HepG2 (cell line): ENCODE data around the gene MIB2.

Source experiments
- EZH2 ChIP-seq: conservative IDR thresholded peaks from 2 replicates; pipeline ENCODE4 v1.6.1; 2012; ENCODE audit warnings: mild to moderate bottlenecking, low read depth, low read length, moderate library complexity
- JUN ChIP-seq: sonication (generic); formaldehyde crosslinking; IDR thresholded peaks from 2 replicates; pipeline ENCODE4 v1.4.0; 2020; ENCODE audit warnings: mild to moderate bottlenecking, missing genetic modification reagents
- POLR2AphosphoS5 ChIP-seq: IDR thresholded peaks from 2 replicates; pipeline ENCODE4 v1.6.1; 2012; ENCODE audit warnings: low read depth, low read length
- RAD21 ChIP-seq: fragments of 450-650 bp; formaldehyde crosslinking; IDR thresholded peaks from 2 replicates; pipeline ENCODE4 v1.5.0; 2020; ENCODE audit warnings: mild to moderate bottlenecking
- THAP9 ChIP-seq: sonication (generic); formaldehyde crosslinking; IDR thresholded peaks from 2 replicates; pipeline ENCODE4; 2020; ENCODE audit warnings: missing genetic modification reagents, mild to moderate bottlenecking, borderline replicate concordance
- ZNF138 ChIP-seq: sonication (generic); formaldehyde crosslinking; IDR thresholded peaks from 2 replicates; pipeline ENCODE4 v1.5.0; 2020; ENCODE audit warnings: mild to moderate bottlenecking, low read depth, missing genetic modification reagents
- ZNF414 ChIP-seq: sonication (generic); formaldehyde crosslinking; IDR thresholded peaks from 2 replicates; pipeline ENCODE4 v1.5.0; 2020; ENCODE audit warnings: missing genetic modification reagents

GRCh38 chr1:1615256-1616044 lies at the start of gene MIB2:
- peak; percentile 53 for TF ChIP-seq RAD21 (CRISPR knock-in tag)
- TF ChIP-seq JUN (CRISPR knock-in tag) = 0 out of 2 replicates have a peak, but pooled peaks have one; percentile 26
- TF ChIP-seq ZNF414 (CRISPR knock-in tag) = no peak
- peak; percentile 62; the same call in 1 of the 2 replicates for TF ChIP-seq THAP9 (CRISPR knock-in tag)
- TF ChIP-seq EZH2 = no peak
- no peak; the same call in none of the 2 replicates for TF ChIP-seq POLR2AphosphoS5
- TF ChIP-seq ZNF138 (CRISPR knock-in tag) = no peak
